Measurements from ENCODE around the gene TBC1D17. TPM values are rescaled to one million over a fixed set of nuclear protein-coding genes. Genes with fewer than 3 reads are reported as not detected.
A peak's percentile ranks its signal among the peaks of the same experiment; 100 is the strongest.

The TBC1D17 gene
- total RNA-seq, 1 experiment from 2014 or later, result 17.8 TPM

DNA sequence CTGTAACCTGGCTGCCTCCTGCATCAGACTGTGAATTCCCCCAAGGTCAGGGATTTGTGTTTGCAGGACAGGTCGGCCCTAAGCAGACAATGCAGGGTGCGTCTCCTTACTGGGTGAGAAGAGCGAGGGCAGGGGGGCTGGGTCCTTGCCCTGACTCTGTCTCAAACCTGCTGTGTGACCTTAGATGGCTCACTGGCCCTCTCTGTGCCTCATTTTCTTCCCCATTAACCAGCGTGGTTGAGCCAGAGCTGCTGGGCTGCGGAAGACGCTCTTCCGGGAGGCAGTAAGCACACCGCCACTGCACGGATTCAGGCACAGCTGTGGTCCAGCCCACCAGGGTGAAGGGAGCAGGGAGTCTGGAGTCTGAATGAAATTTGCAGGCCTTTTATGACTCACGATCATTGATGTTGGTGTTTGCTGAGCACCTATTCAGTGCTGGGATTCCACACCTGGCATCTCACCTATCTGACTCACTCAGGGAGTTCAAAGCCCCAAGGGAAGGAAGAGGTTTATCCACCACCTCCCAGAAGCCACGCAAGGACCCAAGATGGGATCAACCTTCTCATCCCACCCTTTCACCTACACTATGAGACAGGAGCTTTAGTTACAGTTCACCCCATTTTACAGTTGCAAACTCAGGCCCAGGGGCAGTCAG, 2.9 kb upstream of the TBC1D17 start:
- H3K27ac ChIP-seq (ENCODE audit: low read length), result peak overlapping the region; percentile 91
- BruUV-seq (replicated peaks), result no TSS peak

DNA sequence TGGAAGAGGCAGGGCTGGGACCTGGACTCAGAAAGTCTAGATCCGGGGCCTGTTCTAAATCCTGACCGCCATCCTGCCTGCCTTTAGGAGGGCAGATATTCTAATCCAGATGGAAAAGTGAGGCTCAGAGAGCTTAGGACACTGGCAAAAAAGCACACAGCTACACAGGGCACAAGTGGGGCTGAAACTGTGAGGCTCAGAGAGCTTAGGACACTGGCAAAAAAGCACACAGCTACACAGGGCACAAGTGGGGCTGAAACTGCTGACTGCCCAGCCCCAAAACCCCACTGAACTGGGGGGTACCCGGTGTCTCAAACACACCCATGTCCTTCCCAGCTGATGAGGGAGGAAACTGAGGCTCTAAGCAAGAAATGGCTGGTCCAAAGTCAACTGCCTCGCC, 2.3 kb upstream of the TBC1D17 start:
- Histone ChIP-seq H3F3A (ENCODE audit: low read length, unreplicated experiment) (no peaks in the 10 kb centered on the region), H3K9ac (ENCODE audit: low read length) (peak overlapping the region; percentile 98), H3K27me3 (ENCODE audit: low read length) (no peaks in the 10 kb centered on the region), H3K36me3 (ENCODE audit: low read depth, low read length) (0 out of 2 replicates have a peak, but pooled peaks cover 8% of the 10 kb centered on the region), H2AFZ (ENCODE audit: low read length) (no peak overlapping the region), H3K4me1 (ENCODE audit: insufficient read depth, low read length) (peaks cover 34% of the 10 kb centered on the region), H3K4me2 (ENCODE audit: low read length) (peak overlapping the region; percentile 98), H3K9me2 (replicated peaks; ENCODE audit: low read length) (no peaks in the 10 kb centered on the region), H3K4me3 (ENCODE audit: low read length) (peak overlapping the region; percentile 93), H3K9me3 (ENCODE audit: low read length) (no peaks in the 10 kb centered on the region), H3K79me2 (ENCODE audit: low read length) (peaks cover 41% of the 10 kb centered on the region), H3K27ac (ENCODE audit: low read length) (peak overlapping the region; percentile 91), H4K20me1 (ENCODE audit: low read length) (no peaks in the 10 kb centered on the region)
- ChIA-PET POLR2A (ENCODE audit: unreplicated experiment) (no interaction called here), CTCF (no interaction called here)
- BruUV-seq (replicated peaks), result no TSS peak
- ATAC-seq, result no peak
- DNase-seq, result no peak
- intact Hi-C loops (cut with micrococcal nuclease), result loop anchor here (5.0 kb wide), 1 partner anchor 198 kb away; the partner anchor contains the start of gene PRMT1
- no peak for TF ChIP-seq EZH2 (IDR thresholded peaks at IDR 0.05; ENCODE audit: low read length, unreplicated experiment)
- no peak for TF ChIP-seq EZH2phosphoT487 (IDR thresholded peaks at IDR 0.05; ENCODE audit: borderline replicate concordance, low read length)
- TF ChIP-seq, protein P1, sequence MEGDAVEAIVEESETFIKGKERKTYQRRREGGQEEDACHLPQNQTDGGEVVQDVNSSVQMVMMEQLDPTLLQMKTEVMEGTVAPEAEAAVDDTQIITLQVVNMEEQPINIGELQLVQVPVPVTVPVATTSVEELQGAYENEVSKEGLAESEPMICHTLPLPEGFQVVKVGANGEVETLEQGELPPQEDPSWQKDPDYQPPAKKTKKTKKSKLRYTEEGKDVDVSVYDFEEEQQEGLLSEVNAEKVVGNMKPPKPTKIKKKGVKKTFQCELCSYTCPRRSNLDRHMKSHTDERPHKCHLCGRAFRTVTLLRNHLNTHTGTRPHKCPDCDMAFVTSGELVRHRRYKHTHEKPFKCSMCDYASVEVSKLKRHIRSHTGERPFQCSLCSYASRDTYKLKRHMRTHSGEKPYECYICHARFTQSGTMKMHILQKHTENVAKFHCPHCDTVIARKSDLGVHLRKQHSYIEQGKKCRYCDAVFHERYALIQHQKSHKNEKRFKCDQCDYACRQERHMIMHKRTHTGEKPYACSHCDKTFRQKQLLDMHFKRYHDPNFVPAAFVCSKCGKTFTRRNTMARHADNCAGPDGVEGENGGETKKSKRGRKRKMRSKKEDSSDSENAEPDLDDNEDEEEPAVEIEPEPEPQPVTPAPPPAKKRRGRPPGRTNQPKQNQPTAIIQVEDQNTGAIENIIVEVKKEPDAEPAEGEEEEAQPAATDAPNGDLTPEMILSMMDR (conservative IDR thresholded peaks at IDR 0.05; ENCODE audit: low read depth, low read length), result no peak

More for the DNA sequence above, 2.9 kb upstream of the TBC1D17 start:
- Histone ChIP-seq H3K9ac (ENCODE audit: low read length) (0 out of 2 replicates have a peak overlapping the region, but pooled peaks have one; percentile 98), H4K20me1 (ENCODE audit: low read length) (no peaks in the 10 kb centered on the region), H3K79me2 (ENCODE audit: low read length) (peaks cover 41% of the 10 kb centered on the region), H2AFZ (ENCODE audit: low read length) (no peak overlapping the region), H3K36me3 (ENCODE audit: low read depth, low read length) (0 out of 2 replicates have a peak, but pooled peaks cover 7% of the 10 kb centered on the region), H3K9me2 (replicated peaks; ENCODE audit: low read length) (no peaks in the 10 kb centered on the region), H3K4me3 (ENCODE audit: low read length) (peak overlapping the region; percentile 93), H3K9me3 (ENCODE audit: low read length) (no peaks in the 10 kb centered on the region), H3K4me1 (ENCODE audit: insufficient read depth, low read length) (peaks cover 36% of the 10 kb centered on the region), H3F3A (ENCODE audit: low read length, unreplicated experiment) (no peaks in the 10 kb centered on the region), H3K4me2 (ENCODE audit: low read length) (peak overlapping the region; percentile 98), H3K27me3 (ENCODE audit: low read length) (no peaks in the 10 kb centered on the region)
- no peak for ATAC-seq
- TF ChIP-seq EZH2phosphoT487 (IDR thresholded peaks at IDR 0.05; ENCODE audit: borderline replicate concordance, low read length), result no peak
- TF ChIP-seq EZH2 (IDR thresholded peaks at IDR 0.05; ENCODE audit: low read length, unreplicated experiment), result no peak
- TF ChIP-seq, protein P1 (conservative IDR thresholded peaks at IDR 0.05; ENCODE audit: low read depth, low read length), result no peak
- ChIA-PET POLR2A (ENCODE audit: unreplicated experiment) (no interaction called here), CTCF (no interaction called here)
- intact Hi-C loops (cut with micrococcal nuclease), result loop anchor here (5.0 kb wide), 1 partner anchor 197 kb away; the partner anchor contains the start of gene PRMT1
- peak; percentile 66 for DNase-seq

Measured in PC-3 (cell line).